HG03095 (cell line): ENCODE measurements around the gene KCNK13.
"Not testable (repeated sequence)": the region's sequence is repeated elsewhere in the genome, so short reads cannot be mapped to it uniquely, and the experiment has no call there.

Source experiments
- ATAC-seq: cut with Tn5 transposase; IDR thresholded peaks from one replicate; pipeline ENCODE4 v1.9.1; 2021; ENCODE audit warnings: moderate library complexity; ENCODE audit not compliant: unreplicated experiment

The KCNK13 gene

DNA sequence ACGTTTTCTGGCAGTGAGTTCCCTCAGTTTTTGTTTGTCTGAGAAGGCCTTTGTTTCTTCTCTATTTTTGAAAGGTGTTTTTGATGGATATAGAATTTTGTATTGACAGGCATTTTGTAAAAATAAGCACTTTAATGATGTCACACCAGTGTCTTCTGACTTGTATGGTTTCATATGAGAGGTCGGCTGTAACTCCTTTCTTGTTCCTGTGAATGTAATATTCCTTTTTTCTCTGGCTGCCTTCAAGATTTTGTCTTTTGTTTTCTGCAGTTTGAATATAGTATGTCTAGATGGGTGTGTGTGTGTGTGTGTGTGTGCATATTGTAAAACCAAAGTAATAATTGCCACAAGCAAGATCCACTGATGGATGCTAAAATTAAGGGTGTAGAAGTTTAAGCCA, 126.8 kb downstream of the KCNK13 start:
- no peak for ATAC-seq

DNA sequence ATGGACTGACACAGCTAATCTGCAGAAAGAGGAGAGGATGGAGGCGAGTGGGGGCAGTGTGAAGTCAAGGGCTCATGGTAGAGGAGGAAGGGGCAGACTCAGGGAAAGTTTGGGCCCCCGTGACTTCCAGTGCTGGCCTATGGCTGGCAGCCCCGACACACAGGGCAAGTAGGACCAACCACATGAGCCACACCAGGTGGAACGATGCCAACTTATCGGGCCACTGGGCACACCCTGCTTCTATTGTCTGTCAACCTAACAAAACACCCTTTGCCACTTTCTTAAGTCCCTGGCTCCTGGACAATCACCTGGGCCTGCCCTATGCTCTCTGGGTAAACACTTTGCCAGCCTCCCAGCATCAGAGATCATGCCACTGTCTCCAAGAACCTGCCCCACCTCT, 129.4 kb downstream of the KCNK13 start:
- ATAC-seq = no peak

GRCh38 chr14:90191585-90191984, 129.8 kb downstream of the KCNK13 start:
- ATAC-seq = no peak

DNA sequence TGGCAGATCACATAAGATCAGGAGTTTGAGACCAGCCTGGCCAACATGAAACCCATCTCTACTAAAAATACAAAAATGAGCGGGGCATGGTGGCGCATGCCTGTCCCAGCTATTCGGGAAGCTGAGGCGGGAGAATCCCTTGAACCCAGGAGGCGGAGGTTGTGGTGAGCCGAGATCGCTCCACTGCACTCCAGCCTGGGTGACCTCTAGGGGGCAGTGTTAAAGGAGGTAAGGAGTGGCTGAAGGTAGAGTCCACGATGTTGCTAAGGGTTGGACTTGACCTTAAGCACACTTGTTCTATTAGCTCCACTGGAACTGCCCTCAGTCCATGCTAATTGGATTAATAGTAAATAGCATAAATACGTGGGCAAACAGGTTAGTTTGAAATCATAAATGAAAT, 132.1 kb downstream of the KCNK13 start:
- no peak for ATAC-seq

DNA sequence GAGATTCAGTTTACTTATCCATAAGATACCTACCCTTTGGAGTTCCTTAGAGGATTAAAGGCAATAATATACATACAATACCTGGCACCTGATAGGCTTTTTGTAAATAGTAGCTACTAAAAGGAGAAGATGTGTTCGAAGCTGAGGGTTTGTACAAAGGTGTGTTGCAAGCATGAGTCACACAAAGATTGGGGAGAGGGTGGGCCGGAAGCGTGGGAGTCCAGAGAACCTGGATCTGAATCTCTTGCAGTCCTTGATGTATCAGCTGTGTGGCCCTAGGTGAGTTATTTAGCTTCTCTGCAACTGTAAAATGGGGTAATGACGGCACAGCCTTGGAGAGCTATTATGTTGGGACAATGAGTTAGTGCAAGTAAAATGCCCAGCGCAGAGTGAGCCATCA, 132.9 kb downstream of the KCNK13 start:
- ATAC-seq = no peak

- no peak for ATAC-seq
Observed at GRCh38 chr14:90198541-90199060, 136.8 kb downstream of the KCNK13 start.

DNA sequence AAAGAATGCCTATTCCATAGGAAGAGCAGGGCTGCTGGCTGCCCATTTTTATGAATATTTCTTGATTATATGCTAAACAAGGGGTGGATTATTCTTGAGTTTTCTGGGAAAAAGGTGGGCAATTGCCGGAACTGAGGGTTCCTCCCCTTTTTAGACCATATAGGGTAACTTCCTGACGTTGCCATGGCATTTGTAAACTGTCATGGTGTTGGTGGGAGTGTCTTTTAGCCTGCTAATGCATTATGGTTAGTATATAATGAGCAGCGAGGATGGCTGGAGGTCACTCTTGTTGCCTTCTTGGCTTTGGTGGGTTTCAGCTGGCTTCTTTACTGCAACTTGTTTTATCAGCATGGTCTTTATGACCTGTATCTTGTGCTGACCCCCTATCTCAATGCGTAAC, 138.8 kb downstream of the KCNK13 start:
- ATAC-seq = not testable (repeated sequence)

GRCh38 chr14:90201344-90201743, 139.6 kb downstream of the KCNK13 start:
- no peak for ATAC-seq

DNA sequence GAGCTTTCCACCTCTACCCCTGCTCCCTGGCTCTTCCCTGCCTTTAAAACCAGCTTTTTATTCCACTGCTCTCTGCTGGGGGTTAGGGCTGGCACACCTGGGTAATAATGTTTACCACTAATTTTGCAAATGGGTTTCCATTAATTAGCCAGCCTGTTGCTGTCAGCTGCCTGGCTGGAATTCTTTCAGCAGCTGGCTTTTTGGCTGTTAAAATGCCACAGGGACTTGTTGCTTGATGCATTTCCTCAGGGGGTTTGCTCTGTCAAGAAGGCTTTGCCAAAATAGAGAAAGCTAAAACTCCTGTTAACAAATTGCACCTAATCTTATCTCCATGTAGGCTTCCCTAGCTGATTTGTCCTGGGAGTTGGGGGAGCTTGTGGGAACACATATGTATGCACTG, 142.7 kb downstream of the KCNK13 start:
- no peak for ATAC-seq

GRCh38 chr14:90213099-90213748, 151.4 kb downstream of the KCNK13 start:
- no peak for ATAC-seq

- no peak for ATAC-seq
Observed at GRCh38 chr14:90228478-90228877, 166.7 kb downstream of the KCNK13 start.

DNA sequence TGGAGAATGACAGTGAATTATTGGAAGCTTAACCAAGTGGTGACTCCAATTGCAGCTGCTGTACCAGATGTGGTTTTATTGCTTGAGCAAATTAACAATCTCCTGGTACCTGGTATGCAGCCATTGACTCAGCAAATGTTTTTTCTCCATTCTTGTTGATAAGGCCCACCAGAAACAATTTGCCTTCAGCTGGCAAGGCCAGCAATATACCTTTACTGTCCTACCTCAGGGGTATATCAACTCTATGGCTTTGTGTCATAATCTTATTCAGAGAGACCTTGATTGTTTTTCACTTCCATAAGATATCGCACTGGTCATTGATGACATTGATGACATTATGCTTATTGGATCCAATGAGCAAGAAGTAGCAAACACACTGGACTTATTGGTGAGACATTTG, 168.1 kb downstream of the KCNK13 start:
- ATAC-seq = not testable (repeated sequence)
